ENCODE results near the gene RBM33.
A peak's percentile ranks its signal among the peaks of the same experiment; 100 is the strongest.
"Not testable (repeated sequence)": the region's sequence is repeated elsewhere in the genome, so short reads cannot be mapped to it uniquely, and the experiment has no call there.

The RBM33 gene

DNA sequence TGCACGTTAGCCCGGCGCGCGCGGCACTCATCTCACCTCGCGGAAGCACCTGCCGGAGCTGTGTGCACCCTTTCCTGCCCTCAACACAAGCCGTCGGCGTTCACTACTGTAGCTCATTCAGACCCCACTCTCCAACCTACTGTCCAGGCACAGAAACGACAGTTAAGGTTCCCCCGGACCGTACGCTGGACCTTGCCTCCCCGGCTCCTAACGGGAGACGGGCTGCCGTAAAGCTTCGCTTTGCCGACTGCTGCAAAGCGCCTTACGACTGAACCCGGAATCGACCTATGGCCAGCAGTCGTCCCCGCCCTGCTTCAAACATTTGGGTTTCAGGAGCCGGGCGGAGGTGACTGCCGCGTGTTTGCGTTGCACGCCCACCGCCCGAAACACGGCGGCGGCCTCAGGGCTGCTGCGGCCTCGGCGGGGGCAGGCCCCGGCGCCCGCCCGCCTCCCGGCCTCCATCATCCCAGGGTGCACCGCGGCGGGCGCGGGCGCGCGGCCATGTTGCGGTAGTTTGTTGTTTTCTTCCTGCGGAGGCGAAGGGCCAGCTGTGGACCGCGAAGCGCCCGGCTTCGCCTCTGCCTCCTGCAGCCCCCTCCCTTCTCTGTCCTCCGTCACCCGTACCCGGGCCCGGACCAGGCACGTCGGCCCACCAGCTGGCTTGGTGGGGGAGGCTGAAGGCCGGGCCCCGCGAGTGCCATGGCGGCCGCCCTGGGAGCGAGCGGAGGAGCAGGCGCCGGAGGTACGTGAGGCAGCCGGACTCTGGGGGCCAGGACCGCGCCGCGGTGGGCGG lies at the start of gene RBM33:
Gene RBM33 (plus strand): TSS at position 484 of the 793 bp plus-strand sequence. CDS start 216 bp downstream, at position 700.
- DNase-seq = peak; percentile 86

GRCh38 chr7:155594961-155595366 lies 49.5 kb upstream of the RBM33 start:
- DNase-seq = no peak

GRCh38 chr7:155597753-155598140 lies 46.7 kb upstream of the RBM33 start:
- DNase-seq = peak; percentile 24

DNA sequence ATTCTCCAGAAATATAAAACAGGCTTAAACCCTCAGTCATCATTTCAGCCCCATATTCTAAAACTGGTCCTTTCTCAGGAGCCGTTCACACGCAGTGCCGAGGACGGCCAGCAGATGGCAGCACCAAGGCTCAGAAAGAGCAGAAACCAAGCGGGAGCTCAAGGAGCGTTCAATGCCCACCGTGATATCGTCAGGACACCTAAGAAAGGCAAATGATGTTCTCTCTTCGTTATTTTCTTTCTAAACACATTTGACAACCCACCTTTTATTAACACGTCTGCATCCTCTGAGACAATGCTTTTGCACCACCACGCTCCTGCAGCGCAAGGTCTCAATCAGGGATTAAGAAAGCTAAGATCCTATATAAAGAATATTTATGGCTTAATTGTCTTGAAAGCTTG lies 45.7 kb upstream of the RBM33 start:
- DNase-seq = peak; percentile 37

DNA sequence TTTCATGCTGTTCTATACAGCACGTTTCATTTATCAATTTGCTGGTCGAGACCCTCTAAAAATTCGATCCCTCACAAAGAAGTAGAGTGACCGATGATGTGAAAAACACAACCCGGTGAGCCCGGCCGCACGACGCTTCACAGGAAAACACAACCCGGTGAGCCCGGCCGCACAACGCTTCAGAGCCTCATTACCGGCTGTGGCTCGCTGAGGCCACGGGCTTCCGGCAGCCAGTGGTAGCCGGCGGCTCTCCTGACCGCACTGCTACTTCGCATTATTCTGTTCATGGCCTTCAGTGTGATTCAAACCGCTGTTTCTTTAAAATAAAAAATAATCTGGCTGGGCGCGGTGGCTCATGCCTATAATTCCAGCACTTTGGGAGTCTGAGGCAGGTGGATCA lies 42.3 kb upstream of the RBM33 start:
- DNase-seq = no peak

GRCh38 chr7:155602750-155603149 lies 41.7 kb upstream of the RBM33 start:
- no peak for DNase-seq

GRCh38 chr7:155603205-155603857 lies 41.1 kb upstream of the RBM33 start:
- DNase-seq = peak; percentile 23

DNA sequence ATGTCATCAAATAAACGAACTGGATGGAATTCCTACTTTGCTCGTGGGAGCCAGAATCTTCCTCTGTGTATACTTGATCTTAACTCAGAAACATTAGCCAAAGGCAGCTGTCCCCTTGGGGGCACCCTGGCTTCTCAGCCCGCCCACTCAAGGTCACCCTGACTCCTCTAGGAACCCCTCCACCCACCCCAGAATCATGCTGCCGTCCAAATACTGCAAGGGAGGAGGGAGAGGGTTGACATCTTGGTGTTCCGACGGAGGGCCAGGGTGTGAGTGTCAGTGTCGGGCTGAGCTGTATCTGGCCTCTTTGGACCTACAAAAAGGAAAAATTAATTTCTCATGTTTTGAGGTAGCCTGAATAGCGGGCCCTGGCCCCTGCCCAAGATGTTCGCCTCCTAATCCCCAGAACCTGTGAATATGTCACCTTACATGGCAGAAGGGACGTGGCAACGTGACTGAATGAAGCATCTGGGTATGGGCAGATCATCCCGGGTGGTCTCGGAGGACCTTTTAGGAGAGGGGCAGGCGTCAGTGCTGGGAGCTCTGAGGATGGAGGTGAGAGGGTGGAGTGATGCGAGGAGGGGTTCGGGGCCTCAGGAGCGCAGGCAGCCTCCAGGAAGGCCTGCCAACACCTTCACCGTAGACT lies 40.5 kb upstream of the RBM33 start:
- DNase-seq = no peak

GRCh38 chr7:155604504-155604997 lies 39.9 kb upstream of the RBM33 start:
- no peak for DNase-seq

DNA sequence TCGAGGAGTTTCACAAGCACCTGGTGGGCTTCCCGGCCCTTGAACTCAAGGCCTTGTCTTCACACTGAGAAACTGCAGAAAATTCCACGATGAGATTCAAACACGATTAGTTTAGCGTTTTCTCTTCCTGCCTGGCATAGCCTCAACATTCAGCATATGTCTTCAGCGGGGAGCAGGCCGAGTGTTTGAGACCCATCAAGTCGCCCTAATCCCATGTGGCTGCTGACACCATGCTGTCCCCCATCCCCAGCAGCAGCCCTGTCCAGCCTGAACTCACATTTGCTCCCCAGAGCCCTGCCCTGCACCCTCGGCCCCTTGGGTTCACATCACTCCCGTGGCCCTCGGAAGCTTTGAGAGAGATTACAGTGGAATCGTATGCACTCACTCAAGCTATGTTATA lies 35.3 kb upstream of the RBM33 start:
- no peak for DNase-seq

- DNase-seq = no peak
These were observed 33.7 kb upstream of the RBM33 start for GRCh38 chr7:155610633-155611193.

- DNase-seq = no peak
These were observed 32.5 kb upstream of the RBM33 start for GRCh38 chr7:155611808-155612447.

- no peak for DNase-seq
These were observed 31.8 kb upstream of the RBM33 start for GRCh38 chr7:155612658-155613057.

DNA sequence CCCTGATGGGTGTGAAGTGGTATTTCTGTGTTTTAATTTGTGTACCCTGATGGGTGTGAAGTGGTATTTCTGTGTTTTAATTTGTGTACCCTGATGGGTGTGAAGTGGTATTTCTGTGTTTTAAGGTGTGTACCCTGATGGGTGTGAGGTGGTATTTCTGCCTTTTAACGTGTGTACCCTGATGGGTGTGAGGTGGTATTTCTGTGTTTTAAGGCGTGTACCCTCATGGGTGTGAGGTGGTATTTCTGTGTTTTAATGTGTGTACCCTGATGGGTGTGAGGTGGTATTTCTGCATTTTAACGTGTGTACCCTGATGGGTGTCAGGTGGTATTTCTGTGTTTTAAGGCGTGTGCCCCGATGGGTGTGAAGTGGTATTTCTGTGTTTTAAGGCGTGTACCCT lies 29.4 kb upstream of the RBM33 start:
- not testable (repeated sequence) for DNase-seq

DNA sequence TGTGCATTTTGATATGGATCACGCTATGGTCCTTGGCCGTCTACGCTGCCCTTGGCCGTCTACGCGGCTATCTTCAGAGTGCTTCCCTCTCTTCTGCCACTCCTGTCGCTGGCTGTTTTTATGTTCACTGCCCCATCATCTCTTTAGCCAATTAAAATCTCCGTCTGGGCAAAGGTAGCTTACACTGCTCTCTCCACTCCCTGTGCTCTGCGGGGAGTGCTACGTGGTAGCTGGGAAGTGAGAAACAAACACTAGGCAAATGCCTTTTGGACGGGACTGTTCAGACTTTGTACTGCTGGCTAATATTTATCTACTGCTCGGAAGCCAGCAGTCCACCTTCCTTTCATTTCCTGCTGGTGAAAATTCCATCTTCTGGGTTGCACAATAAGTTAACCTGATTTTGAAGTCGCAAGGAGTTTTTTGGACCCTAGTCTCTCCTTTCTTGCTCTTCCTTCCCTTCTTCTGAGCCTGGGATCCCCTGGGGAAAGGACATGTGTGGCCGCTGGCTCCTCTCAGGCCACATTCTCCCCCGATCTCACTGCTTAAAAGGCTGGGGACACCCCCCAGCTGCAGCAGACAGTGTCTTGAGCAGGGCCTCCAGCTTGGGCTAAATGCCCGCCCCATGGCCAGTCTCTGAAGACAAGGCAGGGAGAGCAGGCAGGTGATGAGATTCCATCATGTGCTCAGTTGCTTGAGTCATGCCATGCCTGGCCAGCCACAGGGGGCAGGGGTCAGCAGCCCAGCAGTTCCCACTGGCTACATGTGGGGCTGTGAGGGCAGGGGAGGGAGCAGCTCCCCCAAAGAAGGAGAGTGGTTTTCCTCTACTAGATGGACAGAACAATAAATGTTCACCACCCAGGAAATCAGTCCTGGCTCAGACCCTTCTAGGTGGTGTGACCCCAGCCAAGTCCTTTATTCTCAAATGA lies 25.5 kb upstream of the RBM33 start:
- DNase-seq = peak; percentile 79

- no peak for DNase-seq
These were observed 24.7 kb upstream of the RBM33 start for GRCh38 chr7:155619634-155620271.

GRCh38 chr7:155620497-155620896 lies 24.0 kb upstream of the RBM33 start:
- DNase-seq = no peak

GRCh38 chr7:155621418-155621980 lies 23.0 kb upstream of the RBM33 start:
- no peak for DNase-seq

DNA sequence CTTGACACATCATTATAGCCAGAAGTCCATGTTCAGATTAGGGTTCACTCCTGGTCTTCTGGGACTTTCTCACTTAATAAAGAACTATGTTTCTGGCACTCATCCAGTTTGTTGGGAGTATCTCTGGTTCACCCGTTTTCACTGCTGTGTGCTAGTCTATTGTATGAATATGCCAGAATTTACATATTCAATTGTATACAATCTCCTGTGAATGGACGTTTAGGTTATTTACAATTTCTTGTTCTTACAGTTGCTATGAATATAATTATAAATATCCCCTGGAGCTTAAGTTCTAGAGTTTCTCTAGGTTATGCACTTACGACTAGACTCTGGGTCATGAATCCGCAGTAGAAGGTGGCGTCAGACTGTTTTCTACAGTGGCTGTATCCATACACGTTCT lies 20.0 kb upstream of the RBM33 start:
- no peak for DNase-seq

DNA sequence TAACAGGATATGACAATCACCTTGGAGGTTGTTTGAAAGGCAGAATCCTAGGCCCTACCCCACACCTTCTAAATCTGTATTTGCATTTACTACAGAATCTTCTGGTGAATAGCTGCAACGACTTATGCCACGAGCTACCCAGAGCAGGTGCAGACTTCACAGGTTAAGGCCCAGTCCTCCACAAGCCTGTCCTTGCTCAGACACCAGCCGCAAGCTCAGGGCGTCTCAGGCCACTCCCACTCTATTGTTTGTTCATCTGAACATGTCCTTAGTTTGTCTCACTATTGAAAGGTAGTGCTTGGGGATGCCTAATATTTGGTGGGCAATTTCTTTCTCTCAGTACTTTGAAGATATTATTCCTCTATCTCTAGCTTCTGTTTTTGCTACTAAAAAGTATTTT lies 18.9 kb upstream of the RBM33 start:
- DNase-seq = no peak

- no peak for DNase-seq
These were observed 15.3 kb upstream of the RBM33 start for GRCh38 chr7:155629171-155629570.

Measured in HCEC 1CT (cell line).